ENCODE measurements around the gene CCDC18.
"Not testable (repeated sequence)": the region's sequence is repeated elsewhere in the genome, so short reads cannot be mapped to it uniquely, and the experiment has no call there.

- not testable (repeated sequence) for TF ChIP-seq POLR2A (IDR thresholded peaks at IDR 0.05); EP300 (IDR thresholded peaks at IDR 0.05; ENCODE audit: low read depth)
Observed at GRCh38 chr1:93165895-93166294, 14.6 kb upstream of the CCDC18 start.
